Measurements from ENCODE around the gene FN1.

Gene FN1

DNA sequence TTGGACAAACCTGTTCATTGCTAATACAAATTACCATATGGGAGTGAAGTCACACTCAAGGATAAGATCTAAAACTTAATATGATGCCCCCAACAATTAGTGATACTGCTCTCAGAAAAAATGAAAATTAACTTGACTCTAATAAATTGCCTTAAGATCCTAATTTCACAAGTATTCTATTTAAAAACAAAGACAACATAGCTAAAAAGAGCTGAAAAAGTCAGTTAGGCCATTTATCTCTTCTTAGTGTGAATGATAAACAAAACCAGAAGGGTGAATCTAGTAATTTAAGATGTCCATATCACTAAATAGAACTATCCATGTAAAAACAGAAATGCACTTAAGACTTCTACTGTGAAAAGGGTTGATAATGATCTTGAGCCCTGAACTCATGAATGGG, 53.4 kb downstream of the FN1 start:
- DNase-seq (ENCODE audit: low spot score) = no peak

- no peak for DNase-seq (ENCODE audit: low spot score)
Measured at GRCh38 chr2:215382011-215382410, 53.9 kb downstream of the FN1 start.

DNA sequence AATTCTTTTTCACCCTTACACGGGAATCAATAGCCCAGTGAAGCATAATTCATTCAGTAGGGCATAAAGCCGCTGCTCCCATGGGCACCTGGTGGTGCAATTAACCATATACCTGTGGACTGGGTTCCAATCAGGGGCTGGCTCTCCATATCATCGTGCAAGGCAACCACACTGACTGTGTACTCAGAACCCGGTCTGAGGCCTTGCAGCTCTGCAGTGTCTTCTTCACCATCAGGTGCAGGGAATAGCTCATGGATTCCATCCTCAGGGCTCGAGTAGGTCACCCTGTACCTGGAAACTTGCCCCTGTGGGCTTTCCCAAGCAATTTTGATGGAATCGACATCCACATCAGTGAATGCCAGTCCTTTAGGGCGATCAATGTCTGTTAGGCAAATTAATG, 55.2 kb downstream of the FN1 start:
- no peak for DNase-seq (ENCODE audit: low spot score)

DNA sequence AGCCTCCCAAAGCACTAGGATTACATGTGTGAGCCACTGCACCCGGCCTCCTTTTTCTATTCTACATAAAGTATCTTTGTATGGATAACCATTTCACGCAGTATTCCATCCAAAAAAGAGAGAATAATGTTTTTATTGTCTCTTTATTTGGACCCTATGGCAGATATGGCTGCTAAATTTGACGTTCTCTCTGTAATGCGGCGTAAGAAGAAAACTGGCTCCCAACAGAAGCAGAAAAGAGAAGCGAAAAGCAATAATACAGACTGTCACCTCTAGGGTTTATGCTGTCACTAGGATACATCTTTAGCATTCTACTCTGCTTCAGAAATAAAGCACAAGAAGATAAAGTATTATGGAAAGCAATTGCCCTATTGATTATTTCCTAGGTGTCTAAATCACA, 55.9 kb downstream of the FN1 start:
- DNase-seq (ENCODE audit: low spot score) = no peak

DNA sequence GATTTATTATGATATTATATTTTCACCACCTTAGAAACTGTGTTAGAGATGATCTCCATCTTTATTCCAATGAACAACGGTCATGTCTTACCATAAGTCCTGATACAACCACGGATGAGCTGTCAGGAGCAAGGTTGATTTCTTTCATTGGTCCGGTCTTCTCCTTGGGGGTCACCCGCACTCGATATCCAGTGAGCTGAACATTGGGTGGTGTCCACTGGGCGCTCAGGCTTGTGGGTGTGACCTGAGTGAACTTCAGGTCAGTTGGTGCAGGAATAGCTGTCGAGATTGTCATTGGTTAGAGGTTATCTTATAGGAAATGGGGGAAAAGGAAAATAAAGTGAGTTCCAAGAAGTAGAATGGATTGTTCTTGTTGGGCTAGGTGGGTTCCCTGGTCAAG, 56.8 kb downstream of the FN1 start:
- DNase-seq (ENCODE audit: low spot score) = no peak

DNA sequence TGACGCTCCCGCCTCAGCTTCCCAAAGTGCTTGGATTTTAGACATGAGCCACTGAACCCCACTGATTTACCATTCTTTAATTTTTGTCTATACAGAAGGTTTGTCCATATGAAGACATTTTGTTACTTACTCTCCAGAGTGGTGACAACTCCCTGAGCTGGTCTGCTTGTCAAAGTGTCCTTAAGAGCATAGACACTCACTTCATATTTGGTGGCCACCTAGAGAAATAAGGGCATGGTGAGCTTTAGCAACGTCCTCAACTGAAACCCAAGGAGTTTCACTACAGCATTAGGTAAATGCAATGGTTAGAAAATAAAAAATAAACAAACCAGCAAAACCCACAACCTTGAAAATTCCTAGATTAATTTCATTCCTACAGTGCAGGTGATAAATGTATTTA, 57.8 kb downstream of the FN1 start:
- no peak for DNase-seq (ENCODE audit: low spot score)

- DNase-seq (ENCODE audit: low spot score) = no peak
Measured at GRCh38 chr2:215377283-215377682, 58.6 kb downstream of the FN1 start.

DNA sequence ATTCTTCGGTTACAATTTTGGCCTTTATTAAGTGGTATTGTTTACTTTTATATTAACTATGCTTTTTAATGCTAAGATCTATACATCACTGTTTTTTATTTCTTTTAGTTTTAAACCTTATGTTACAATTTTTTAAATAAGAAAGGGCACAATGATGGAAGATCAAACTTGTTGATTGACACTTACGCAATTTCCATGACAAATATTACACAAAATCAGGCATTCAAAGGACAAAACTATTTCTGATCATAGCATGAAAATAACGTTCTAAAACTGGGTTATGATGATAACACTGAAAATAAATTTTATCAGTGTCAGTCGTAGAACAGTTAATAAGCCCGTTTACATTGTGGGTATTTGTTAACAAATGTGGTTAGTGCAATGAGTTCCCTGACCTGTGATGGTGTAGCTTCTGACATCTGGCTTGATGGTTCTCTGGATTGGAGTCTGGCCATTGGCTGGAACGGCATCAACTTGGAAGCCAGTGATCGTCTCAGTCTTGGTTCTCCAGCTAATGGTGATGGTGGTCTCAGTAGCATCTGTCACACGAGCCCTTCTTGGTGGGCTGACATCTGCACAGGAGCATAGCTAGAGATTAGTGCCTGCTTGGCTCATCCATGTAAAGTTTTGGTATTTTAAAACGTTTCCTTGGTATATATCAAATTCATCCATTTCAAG, 59.6 kb downstream of the FN1 start:
- no peak for DNase-seq (ENCODE audit: low spot score)

GRCh38 chr2:215375467-215375830, 60.4 kb downstream of the FN1 start:
- DNase-seq (ENCODE audit: low spot score) = no peak

GRCh38 chr2:215374642-215375466, 61.0 kb downstream of the FN1 start:
- no peak for DNase-seq (ENCODE audit: low spot score)

DNA sequence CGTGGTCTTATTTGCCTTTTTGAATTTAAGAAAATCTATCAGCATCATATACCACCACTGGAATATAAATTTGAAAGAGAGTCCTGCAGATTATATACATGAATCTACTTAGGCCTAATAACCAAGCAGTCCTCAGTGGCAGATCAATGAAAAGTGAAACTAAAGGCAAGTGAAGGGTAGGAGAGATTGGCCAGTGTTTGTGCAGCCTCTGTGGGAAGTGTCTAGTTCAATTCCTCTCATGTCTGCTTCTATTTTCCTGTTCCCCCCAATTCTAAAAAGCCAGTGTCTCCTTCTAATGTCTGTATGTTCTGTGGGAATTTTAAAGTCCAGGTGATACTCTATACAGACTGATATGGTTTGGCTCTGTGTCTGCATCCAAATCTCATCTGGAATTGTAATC, 61.9 kb downstream of the FN1 start:
- DNase-seq (ENCODE audit: low spot score) = no peak

DNA sequence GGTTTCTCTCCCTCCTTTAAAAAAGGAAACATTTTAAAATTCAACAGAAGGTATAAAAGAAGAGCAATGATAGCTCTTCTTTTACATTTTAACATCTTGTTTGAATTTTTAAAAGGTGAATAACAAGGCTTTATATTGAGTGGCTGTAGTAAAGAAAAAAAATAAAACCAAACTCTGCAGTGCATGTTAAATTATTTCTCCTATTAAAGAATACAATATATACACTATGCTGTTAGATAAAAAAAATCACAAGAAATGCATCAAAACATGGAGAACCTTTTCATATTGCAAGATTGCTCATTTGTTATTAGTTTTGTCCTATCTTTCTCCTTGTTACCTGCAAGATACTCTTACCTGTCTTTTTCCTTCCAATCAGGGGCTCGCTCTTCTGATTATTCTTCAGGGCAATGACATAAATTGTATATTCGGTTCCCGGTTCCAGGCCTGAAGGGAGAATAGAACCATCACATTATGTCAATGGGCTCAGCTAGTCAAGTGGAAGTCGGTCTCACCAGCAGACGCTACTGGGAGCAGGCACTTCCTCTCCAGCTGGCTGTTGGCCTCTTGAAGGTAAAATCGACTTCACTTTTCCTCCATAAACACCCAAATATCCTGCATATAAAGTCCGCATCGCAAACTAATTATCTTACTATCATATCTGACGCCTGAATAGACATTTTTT, 62.8 kb downstream of the FN1 start:
- no peak for DNase-seq (ENCODE audit: low spot score)

DNA sequence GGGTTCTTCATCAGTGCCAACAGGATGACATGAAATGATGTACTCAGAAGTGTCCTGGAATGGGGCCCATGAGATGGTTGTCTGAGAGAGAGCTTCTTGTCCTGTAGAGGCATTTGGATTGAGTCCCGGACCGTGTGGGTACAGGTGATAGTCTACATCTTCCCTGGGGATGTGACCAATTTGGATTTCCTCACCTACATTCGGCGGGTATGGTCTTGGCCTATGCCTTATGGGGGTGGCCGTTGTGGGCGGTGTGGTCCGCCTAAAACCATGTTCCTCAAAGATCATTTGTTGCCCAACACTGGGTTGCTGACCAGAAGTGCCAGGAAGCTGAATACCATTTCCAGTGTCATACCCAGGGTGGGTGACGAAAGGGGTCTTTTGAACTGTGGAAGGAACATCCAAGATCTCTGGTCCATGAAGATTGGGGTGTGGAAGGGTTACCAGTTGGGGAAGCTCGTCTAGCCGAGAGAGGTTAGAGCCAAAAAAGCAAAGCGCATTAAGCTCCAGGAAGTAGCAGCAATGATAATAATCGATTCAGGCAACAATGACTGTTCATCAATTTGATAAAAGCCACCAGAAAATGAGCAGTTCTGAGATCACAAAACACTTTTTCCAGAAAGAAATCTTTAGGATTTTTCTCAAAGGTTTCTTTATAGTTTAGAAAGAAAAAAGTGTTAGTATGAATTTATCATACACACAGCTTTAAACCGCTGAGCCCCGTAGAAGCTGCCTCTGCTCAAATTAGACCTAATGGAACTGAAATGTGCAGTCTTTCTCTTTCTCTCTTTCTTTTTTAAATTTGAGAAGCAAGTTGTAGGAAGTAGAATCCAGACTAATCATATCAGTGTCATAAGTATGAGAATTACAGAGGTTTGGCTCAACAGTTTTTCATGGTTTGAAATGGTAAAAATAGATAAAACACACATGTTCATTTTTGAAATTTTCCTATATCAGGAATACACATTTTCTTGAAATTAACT, 63.7 kb downstream of the FN1 start:
- DNase-seq (ENCODE audit: low spot score) = no peak

DNA sequence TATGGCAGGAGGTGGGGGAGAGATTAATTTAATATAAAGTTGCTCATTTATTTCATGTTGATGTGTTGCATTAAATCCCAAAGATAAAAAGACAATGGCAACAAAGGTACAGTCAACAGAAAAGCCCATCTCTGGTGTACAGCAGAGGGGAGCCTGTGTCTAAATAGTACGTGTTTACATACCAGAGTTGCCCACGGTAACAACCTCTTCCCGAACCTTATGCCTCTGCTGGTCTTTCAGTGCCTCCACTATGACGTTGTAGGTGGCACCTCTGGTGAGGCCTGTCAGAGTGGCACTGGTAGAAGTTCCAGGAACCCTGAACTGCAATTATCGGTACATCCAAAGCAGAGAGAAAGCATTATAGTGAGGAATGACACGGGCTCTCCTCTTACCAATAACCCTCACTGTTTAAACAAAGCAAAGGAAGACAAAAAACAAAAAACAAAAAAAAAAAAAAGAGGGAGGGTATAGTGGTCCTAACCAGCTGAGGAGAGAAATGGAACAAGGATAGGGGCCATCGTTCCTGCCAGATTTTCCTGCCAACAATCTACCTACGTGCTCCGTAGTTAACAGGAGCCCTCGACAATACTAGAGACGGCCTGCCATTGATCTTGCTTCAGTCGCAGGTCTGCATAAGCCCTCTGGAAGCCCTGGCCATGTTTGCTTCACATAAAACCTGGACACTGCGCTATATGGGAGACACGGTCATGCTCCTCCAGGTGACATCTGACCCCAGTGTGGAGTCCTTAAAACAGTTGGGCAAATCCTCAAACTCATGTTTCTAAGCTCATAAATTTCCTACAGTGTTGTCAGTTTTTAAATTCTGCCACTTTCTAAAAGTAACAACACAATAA, 65.5 kb downstream of the FN1 start:
- DNase-seq (ENCODE audit: low spot score) = no peak

DNA sequence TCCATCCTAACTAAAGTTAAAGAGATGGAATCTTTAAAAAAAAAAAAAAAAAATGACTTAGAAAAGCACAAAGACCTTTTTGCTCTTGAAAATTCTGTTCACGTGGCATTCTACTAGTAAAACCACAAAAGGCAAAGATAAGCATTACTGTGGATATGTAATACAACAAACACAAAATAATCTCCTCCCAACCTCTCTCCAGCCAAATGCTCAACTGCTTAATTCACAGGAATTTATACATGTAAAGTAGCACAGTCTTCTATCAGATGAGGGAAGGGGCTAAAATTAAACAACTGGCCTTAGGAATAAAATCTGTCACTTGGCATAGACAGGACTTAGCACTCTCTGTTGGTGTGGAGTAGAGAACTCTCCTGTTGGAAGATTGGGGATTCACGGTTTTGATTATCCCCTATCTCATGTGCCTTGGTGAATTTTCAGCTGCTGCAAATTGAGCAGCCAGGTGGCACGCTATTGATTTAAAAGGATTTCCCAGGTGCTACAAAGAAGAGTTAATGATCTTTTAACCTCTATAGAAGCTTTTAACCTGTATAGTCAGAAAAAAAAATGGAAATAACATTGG, 66.6 kb downstream of the FN1 start:
- DNase-seq (ENCODE audit: low spot score) = no peak

- no peak for DNase-seq (ENCODE audit: low spot score)
Measured at GRCh38 chr2:215368493-215368809, 67.4 kb downstream of the FN1 start.

- DNase-seq (ENCODE audit: low spot score) = no peak
Measured at GRCh38 chr2:215367662-215368492, 68.0 kb downstream of the FN1 start.

DNA sequence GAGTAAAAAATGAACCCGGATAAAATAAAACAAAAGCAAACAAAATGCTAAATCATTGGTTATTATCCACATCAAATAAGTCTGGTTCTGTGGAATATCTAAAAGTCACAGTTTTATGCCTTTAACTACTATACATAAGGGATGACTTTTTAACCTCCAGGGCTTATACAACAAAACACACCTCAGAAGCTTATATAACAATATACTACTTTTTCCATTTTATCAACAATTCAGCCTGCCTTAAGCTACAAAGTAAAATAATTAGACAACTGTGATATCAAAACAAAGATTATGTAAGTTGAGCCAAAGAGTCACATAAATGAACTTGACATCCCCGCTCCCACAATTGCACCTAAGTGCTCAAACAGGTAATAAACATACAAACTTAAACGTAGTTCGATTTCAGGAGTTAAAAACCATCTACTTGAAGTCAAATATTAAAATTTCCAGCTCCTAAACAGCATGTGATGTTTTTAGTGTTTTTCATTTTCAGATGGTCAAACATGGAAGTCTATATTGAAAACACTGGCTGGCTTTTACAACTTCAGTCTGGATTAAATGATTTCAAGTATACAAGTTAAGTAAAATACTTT, 69.3 kb downstream of the FN1 start:
- no peak for DNase-seq (ENCODE audit: low spot score)

GRCh38 chr2:215365184-215365658, 70.6 kb downstream of the FN1 start:
- DNase-seq (ENCODE audit: low spot score) = no peak

Measured in germinal center (tissue), 1 donor.